CD14-positive monocyte (primary cell): Measurements from ENCODE around the gene LBHD2. TPM values are rescaled to one million over a fixed set of nuclear protein-coding genes. Genes with fewer than 3 reads are reported as not detected.

Experiments
- DNase-seq, 3 donors: peaks; one replicate each; pipeline ENCODE4 v3.0.0-alpha.2; 2011 to 2022
- H2AFZ ChIP-seq: 2 replicates; pipeline ENCODE4 v1.6.0; 2012; ENCODE audit warnings: mild to moderate bottlenecking, low read depth, low read length, inconsistent platforms; ENCODE audit not compliant: insufficient read depth, poor library complexity, severe bottlenecking
- H3K27ac ChIP-seq, 2 donors: 1 replicate in 1 of 2; 2 replicates in 1 of 2; pipeline ENCODE4 v1.5.1; 2012 to 2013; ENCODE audit warnings: low read length in 2 of 2, control low read depth in 1 of 2, inconsistent platforms in 1 of 2, low read depth in 1 of 2, mild to moderate bottlenecking in 1 of 2
- H3K27me3 ChIP-seq, 2 donors: one replicate each; pipeline versions ENCODE4 v1.6.0 to v1.6.1; 2011 to 2013; ENCODE audit warnings: low read length in 2 of 2; ENCODE audit not compliant: control insufficient read depth in 2 of 2, insufficient read depth in 2 of 2
- H3K36me3 ChIP-seq, 2 donors: replicated peaks in 1 of 2; 1 replicate in 1 of 2; 2 replicates in 1 of 2; pipeline versions ENCODE4 v1.5.1 to v1.6.1; 2012 to 2013; ENCODE audit warnings: low read length in 2 of 2, control low read depth in 1 of 2, inconsistent platforms in 1 of 2, mild to moderate bottlenecking in 1 of 2; ENCODE audit not compliant: insufficient read depth in 2 of 2, control insufficient read depth in 1 of 2
- H3K4me1 ChIP-seq, 2 donors: 1 replicate in 1 of 2; 2 replicates in 1 of 2; pipeline versions ENCODE4 v1.5.1 to v1.6.1; 2012 to 2013; ENCODE audit warnings: low read length in 2 of 2, control low read depth in 1 of 2, inconsistent platforms in 1 of 2, mild to moderate bottlenecking in 1 of 2, moderate library complexity in 1 of 2; ENCODE audit not compliant: insufficient read depth in 2 of 2, control insufficient read depth in 1 of 2
- H3K4me2 ChIP-seq: replicated peaks from 2 replicates; pipeline ENCODE3; 2012; ENCODE audit warnings: low read length, moderate library complexity, mild to moderate bottlenecking; ENCODE audit not compliant: poor library complexity, severe bottlenecking; ENCODE audit errors: extremely low read depth
- H3K4me3 ChIP-seq, 3 experiments: fragments of 200-600 bp in 1 of 3; sonication (generic) in 1 of 3; replicated peaks in 1 of 3; 1 replicate in 2 of 3; 2 replicates in 1 of 3; pipeline ENCODE4 v1.5.1; 2011 to 2013; ENCODE audit warnings: low read length in 3 of 3, mild to moderate bottlenecking in 3 of 3, control low read depth in 2 of 3, low read depth in 2 of 3, inconsistent platforms in 1 of 3, moderate library complexity in 1 of 3
- H3K79me2 ChIP-seq: 2 replicates; pipeline ENCODE4 v1.6.0; 2012; ENCODE audit warnings: mild to moderate bottlenecking, control low read depth, inconsistent platforms, low read length, moderate library complexity; ENCODE audit not compliant: insufficient read depth
- H3K9ac ChIP-seq: 2 replicates; pipeline ENCODE4 v1.6.0; 2017; ENCODE audit warnings: low read length, mild to moderate bottlenecking; ENCODE audit not compliant: insufficient read depth, poor library complexity, severe bottlenecking
- H3K9me3 ChIP-seq, 2 donors: replicated peaks in 1 of 2; 1 replicate in 1 of 2; 2 replicates in 1 of 2; pipeline versions ENCODE4 v1.5.1 to v1.6.1; 2012 to 2013; ENCODE audit warnings: low read length in 2 of 2, control low read depth in 1 of 2; ENCODE audit not compliant: control insufficient read depth in 1 of 2, insufficient read depth in 1 of 2
- H4K20me1 ChIP-seq: 2 replicates; pipeline ENCODE4 v1.6.0; 2012; ENCODE audit warnings: mild to moderate bottlenecking, low read length, control low read depth, moderate library complexity; ENCODE audit not compliant: insufficient read depth
- H3K27ac Mint-ChIP-seq, 7 donors: one replicate each; pipeline ENCODE4 v1.8.0; 2020; ENCODE audit warnings: mild to moderate bottlenecking in 7 of 7, mixed read lengths in 7 of 7, moderate library complexity in 6 of 7, inconsistent platforms in 2 of 7
- H3K27me3 Mint-ChIP-seq, 3 donors: one replicate each; pipeline ENCODE4 v1.8.0; 2021 to 2022; ENCODE audit warnings: low read depth in 3 of 3, mild to moderate bottlenecking in 3 of 3, mixed read lengths in 3 of 3, moderate library complexity in 3 of 3, inconsistent platforms in 1 of 3
- H3K36me3 Mint-ChIP-seq, 2 donors: one replicate each; pipeline ENCODE4 v1.8.0; 2020; ENCODE audit warnings: mixed read lengths in 2 of 2, inconsistent platforms in 1 of 2, mild to moderate bottlenecking in 1 of 2
- H3K4me1 Mint-ChIP-seq: one replicate; pipeline ENCODE4 v1.8.0; 2020; ENCODE audit warnings: mild to moderate bottlenecking, mixed read lengths
- H3K4me3 Mint-ChIP-seq, 2 donors: one replicate each; pipeline ENCODE4 v1.8.0; 2020; ENCODE audit warnings: mild to moderate bottlenecking in 2 of 2, mixed read lengths in 2 of 2, moderate library complexity in 1 of 2
- H3K9me3 Mint-ChIP-seq, 7 donors: one replicate each; pipeline ENCODE4 v1.8.0; 2020 to 2022; ENCODE audit warnings: mixed read lengths in 7 of 7, mild to moderate bottlenecking in 6 of 7, moderate library complexity in 6 of 7, inconsistent platforms in 2 of 7
- WGBS: methylation state at CpG from one replicate; pipeline ENCODE4 v1.1.5; 2013; ENCODE audit warnings: missing lambda C conversion rate; ENCODE audit not compliant: insufficient coverage; 5-methylcytosine and 5-hydroxymethylcytosine counted together
- intact Hi-C, 2 donors: fragments of 100-400 bp; cut with micrococcal nuclease; formaldehyde crosslinking; loops; one replicate each; pipeline versions ENCODE4 v1.15.0 to v1.15.1; 2023
- polyA plus RNA-seq, 3 donors: library from polyadenylated mRNA; depleted of rRNA in 1 of 3; unstranded in 2 of 3; stranded (reverse) in 1 of 3; fragments of 300-500 nt in 2 of 3; fragments of >200 nt in 1 of 3; fragmentation: Illumina TruSeq in 2 of 3; gene quantifications; 1 replicate in 2 of 3; 2 replicates in 1 of 3; pipeline ENCODE4 v1.2.3, GENCODE V29; 2012 to 2021
- TF ChIP-seq, protein P1 (sequence below): fragments of 200-600 bp; IDR thresholded peaks from one replicate; pipeline ENCODE4 v1.8.0; 2022; ENCODE audit warnings: antibody characterized with exemption, mild to moderate bottlenecking

Gene LBHD2
- polyA plus RNA-seq, 3 donors = not detected

DNA sequence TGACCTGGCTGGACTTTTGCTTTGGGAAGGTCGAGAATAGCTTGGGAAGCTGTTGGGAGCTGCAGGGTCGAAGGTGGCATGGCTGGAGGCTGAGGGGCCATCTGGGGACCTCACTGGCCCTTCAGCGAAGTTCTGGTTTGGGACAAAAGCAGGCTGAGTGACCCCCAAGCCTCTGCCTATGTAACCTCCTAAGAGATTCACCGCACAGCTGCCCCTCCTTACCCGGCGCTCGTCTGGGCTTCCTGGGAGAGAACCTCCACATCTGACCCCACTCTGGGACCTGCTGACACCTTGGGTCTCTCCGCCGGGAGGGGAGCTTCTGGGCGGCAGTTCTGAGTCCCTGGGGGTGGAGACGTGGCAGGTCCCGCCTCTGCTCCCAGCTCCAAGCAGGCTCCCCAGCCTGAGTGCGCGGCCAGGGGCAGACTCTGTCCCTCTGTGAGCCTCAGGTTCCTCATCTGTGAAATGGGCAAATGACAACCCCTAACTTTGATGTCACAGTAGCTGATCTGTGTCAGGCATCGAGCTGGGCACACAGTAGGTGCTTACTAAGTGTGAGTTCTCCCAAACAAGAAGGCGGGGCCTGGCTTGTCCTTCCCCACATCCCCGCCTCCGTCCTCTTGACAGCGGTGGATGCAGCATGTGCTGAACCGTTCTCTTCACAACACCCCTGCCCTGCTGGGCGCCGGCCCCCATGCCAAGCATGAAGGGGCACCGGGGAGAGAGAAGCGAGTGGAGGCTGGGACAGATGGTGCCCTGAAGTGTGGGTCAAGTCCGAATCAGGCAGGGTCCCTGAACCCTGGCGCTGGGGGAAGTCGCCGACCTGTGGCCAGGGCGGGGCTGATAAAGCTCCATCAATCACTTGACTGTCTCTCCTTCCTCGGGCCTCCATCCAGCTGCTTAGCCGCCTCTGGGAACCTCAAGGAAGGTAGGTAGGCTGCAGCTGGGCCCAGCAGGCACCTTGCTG, 14.3 kb downstream of the LBHD2 start:
- TF ChIP-seq, protein P1, sequence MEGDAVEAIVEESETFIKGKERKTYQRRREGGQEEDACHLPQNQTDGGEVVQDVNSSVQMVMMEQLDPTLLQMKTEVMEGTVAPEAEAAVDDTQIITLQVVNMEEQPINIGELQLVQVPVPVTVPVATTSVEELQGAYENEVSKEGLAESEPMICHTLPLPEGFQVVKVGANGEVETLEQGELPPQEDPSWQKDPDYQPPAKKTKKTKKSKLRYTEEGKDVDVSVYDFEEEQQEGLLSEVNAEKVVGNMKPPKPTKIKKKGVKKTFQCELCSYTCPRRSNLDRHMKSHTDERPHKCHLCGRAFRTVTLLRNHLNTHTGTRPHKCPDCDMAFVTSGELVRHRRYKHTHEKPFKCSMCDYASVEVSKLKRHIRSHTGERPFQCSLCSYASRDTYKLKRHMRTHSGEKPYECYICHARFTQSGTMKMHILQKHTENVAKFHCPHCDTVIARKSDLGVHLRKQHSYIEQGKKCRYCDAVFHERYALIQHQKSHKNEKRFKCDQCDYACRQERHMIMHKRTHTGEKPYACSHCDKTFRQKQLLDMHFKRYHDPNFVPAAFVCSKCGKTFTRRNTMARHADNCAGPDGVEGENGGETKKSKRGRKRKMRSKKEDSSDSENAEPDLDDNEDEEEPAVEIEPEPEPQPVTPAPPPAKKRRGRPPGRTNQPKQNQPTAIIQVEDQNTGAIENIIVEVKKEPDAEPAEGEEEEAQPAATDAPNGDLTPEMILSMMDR = no peak
- Histone ChIP-seq H2AFZ (no peak overlapping the region), H3K4me1 (peaks cover 10 to 21% of the 10 kb centered on the region in 2 donors), H3K36me3 (no peaks in the 10 kb centered on the region), H4K20me1 (no peaks in the 10 kb centered on the region), H3K4me3 (no peak overlapping the region), H3K27me3 (peaks cover 13 to 24% of the 10 kb centered on the region in 2 donors), H3K4me2 (no peak overlapping the region), H3K79me2 (no peaks in the 10 kb centered on the region), H3K27ac (no peak overlapping the region), H3K9ac (no peak overlapping the region), H3K9me3 (peaks cover 0 to 10% of the 10 kb centered on the region in 2 donors)
- H3K9me3 Mint-ChIP-seq = peaks cover 0 to 15% (median 5%) of the 10 kb centered on the region in 7 donors
- H3K4me1 Mint-ChIP-seq = peaks cover 10% of the 10 kb centered on the region
- peaks cover 25 to 32% (median 31%) of the 10 kb centered on the region in 3 donors for H3K27me3 Mint-ChIP-seq
- peaks cover 3 to 4% of the 10 kb centered on the region in 2 donors for H3K36me3 Mint-ChIP-seq
- WGBS = 88% methylated on average over 25 of the region's 31 CpGs
- H3K27ac Mint-ChIP-seq = no peak overlapping the region
- no peak for DNase-seq
- H3K4me3 Mint-ChIP-seq = no peak overlapping the region
- intact Hi-C loops = no loop called here

DNA sequence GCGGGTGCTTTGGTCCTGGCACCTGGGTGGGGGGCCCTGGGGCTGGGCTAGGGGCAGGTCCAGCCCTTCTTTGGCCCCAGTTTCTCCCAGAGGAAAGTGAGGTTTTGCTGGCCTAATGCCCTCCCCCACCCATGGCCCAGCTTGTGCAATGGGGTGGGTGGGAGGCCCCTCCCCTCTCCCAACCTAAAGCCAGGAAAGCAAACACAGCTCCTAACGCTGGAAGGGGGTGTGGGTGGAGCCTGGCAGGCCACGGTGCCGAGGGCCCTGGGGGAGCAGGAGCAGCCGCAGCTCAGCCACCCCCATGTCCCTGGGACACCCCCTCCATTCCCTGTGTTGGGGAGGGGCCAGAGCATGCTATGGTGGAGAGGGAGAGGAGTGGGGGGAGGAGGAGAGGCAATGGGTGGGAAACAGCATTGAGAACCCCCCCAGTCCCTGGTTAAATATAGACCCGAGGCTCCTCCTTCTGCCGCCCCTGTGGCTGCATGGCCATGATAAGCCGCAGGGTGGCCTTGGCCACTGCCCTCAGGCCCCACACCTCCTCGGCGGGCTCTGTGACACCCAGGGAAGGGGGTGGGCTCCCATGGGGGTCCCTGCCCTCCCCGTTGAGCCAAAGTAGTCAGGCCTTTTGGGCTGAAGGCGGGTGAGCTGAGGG, 15.2 kb downstream of the LBHD2 start:
- peaks cover 12% of the 10 kb centered on the region for H3K4me1 Mint-ChIP-seq
- no peak overlapping the region for H3K27ac Mint-ChIP-seq

More for the DNA sequence above, 15.2 kb downstream of the LBHD2 start:
- H3K27me3 ChIP-seq = peaks cover 15 to 32% of the 10 kb centered on the region in 2 donors
- no peaks in the 10 kb centered on the region for H3K36me3 ChIP-seq
- no peak for DNase-seq
- peaks cover 12 to 28% of the 10 kb centered on the region in 2 donors for H3K4me1 ChIP-seq
- Mint-ChIP-seq H3K4me3 (no peak overlapping the region), H3K36me3 (peaks cover 7 to 8% of the 10 kb centered on the region in 2 donors), H3K9me3 (peaks cover 0 to 21% (median 5%) of the 10 kb centered on the region in 7 donors), H3K27me3 (peaks cover 32 to 41% (median 39%) of the 10 kb centered on the region in 3 donors)
- H3K4me3 ChIP-seq = no peak overlapping the region
- H3K27ac ChIP-seq = no peak overlapping the region
- H3K4me2 ChIP-seq = no peak overlapping the region
- H4K20me1 ChIP-seq = no peaks in the 10 kb centered on the region
- H2AFZ ChIP-seq = no peak overlapping the region
- intact Hi-C loops = no loop called here
- 86% methylated on average over 8 of the region's 12 CpGs for WGBS
- TF ChIP-seq, protein P1 = no peak
- H3K9me3 ChIP-seq = peaks cover 0 to 10% of the 10 kb centered on the region in 2 donors
- no peak overlapping the region for H3K9ac ChIP-seq
- no peaks in the 10 kb centered on the region for H3K79me2 ChIP-seq
